GM12892 (cell line): ENCODE measurements around the gene GSX2.

ENCODE experiments used
- POLR2A ChIP-seq: IDR thresholded peaks from 2 replicates; pipeline ENCODE4 v1.6.1; 2011; ENCODE audit warnings: low read depth, low read length, control low read depth
- POLR2AphosphoS5 ChIP-seq: IDR thresholded peaks from 2 replicates; pipeline ENCODE4 v1.6.1; 2011; ENCODE audit warnings: low read depth, low read length, control low read depth

DNA sequence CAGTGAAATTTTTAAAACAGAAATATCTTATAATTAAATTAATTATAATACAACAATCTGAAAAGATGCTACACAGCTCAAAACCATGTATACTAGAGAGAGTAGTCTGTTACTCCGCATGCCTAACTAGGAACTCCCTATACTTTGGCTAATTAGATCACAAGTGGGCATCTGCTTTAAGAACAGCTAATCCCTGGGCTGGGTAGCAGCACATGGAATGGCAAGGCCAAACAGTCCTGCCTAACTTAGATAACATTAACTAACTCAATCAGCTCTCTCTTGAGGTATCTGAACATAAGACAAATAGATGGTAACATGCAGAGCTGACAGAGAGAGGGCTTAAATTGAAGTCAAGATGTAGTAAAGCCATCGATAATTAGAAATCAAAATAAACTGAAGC, 45.5 kb upstream of the GSX2 start:
- no peak for TF ChIP-seq POLR2AphosphoS5
- no peak for TF ChIP-seq POLR2A
